GM12878 (cell line): ENCODE results near the gene POLRMT. TPM values are rescaled to one million over a fixed set of nuclear protein-coding genes. Genes with fewer than 3 reads are reported as not detected.

Source experiments
- ATAC-seq: fragments of 200-7000 bp; cut with Tn5 transposase; 3 replicates; pipeline ENCODE4 v1.9.1; 2020; ENCODE audit warnings: mild to moderate bottlenecking, moderate library complexity
- BruUV-seq: library from RNA; stranded (reverse); fragments of 400-500 nt; replicated peaks from 2 replicates; lab custom pipeline; 2021; lab: Mats Ljungman, UMichigan
- CTCF ChIA-PET: fragments of 300-600 bp; sonication (Branson Sonifier 250); formaldehyde crosslinking; extraction: SDS; loops from one replicate; lab custom pipeline; 2021; ENCODE audit warnings: inconsistent platforms; lab: Yijun Ruan, JAX
- POLR2A ChIA-PET: fragments of 350-600 bp; formaldehyde crosslinking; extraction: SDS; loops from one replicate; lab custom pipeline; 2021; ENCODE audit warnings: inconsistent platforms; lab: Charles Lee
- RAD21 ChIA-PET: fragments of 300-600 bp; sonication (Branson Sonifier 250); formaldehyde crosslinking; loops from one replicate; lab custom pipeline; 2023; ENCODE audit warnings: antibody characterized with exemption; ENCODE audit not compliant: unreplicated experiment; lab: Charles Lee
- SMC1A ChIA-PET: fragments of 300-600 bp; sonication (Branson Sonifier 250); formaldehyde crosslinking; loops from one replicate; lab custom pipeline; 2023; ENCODE audit not compliant: unreplicated experiment, uncharacterized antibody; lab: Charles Lee
- DNase-seq: peaks from one replicate; pipeline ENCODE4 v3.0.0-alpha.2; 2011; ENCODE audit warnings: low read depth, low spot score
- FAIRE-seq: peaks from 3 replicates; lab custom pipeline; 2011; peaks lifted over from hg19 to GRCh38; lab: Jason Lieb, UNC
- H2AFZ ChIP-seq: 2 replicates; pipeline ENCODE4 v1.6.0; 2011; ENCODE audit warnings: low read depth, low read length, control low read depth; ENCODE audit not compliant: control insufficient read depth
- H3K27ac ChIP-seq: 2 replicates; pipeline ENCODE4 v1.5.1; 2011; ENCODE audit warnings: control low read depth; ENCODE audit not compliant: control insufficient read depth, insufficient read depth
- H3K27me3 ChIP-seq, 2 experiments: replicated peaks in 1 of 2; 2 replicates each; pipeline versions ENCODE4 v1.6.0 to v1.6.1; 2011; ENCODE audit warnings: low read length in 1 of 2; ENCODE audit not compliant: control insufficient read depth in 2 of 2, insufficient read depth in 2 of 2
- H3K36me3 ChIP-seq, 2 experiments: 2 replicates each; pipeline ENCODE4 v1.5.1; 2011; ENCODE audit warnings: low read length in 1 of 2; ENCODE audit not compliant: control insufficient read depth in 2 of 2, insufficient read depth in 2 of 2
- H3K4me1 ChIP-seq: 2 replicates; pipeline ENCODE4 v1.6.1; 2011; ENCODE audit warnings: mild to moderate bottlenecking, low read length, moderate library complexity, mixed read lengths; ENCODE audit not compliant: control insufficient read depth, insufficient read depth
- H3K4me2 ChIP-seq: 2 replicates; pipeline ENCODE4 v1.6.0; 2011; ENCODE audit warnings: control low read depth; ENCODE audit not compliant: control insufficient read depth, insufficient read depth
- H3K4me3 ChIP-seq: fragments of 200-600 bp; sonication (generic); 2 replicates; pipeline ENCODE4 v1.5.1; 2016
- H3K79me2 ChIP-seq: 2 replicates; pipeline ENCODE4 v1.6.0; 2011; ENCODE audit warnings: low read length; ENCODE audit not compliant: control insufficient read depth, insufficient read depth
- H3K9ac ChIP-seq: 2 replicates; pipeline ENCODE4 v1.8.0; 2011; ENCODE audit warnings: low read length, control low read depth, mixed read lengths; ENCODE audit not compliant: control insufficient read depth, insufficient read depth
- H3K9me3 ChIP-seq: replicated peaks from 3 replicates; pipeline ENCODE4 v1.5.1; 2011; ENCODE audit warnings: mild to moderate bottlenecking, low read length; ENCODE audit not compliant: control insufficient read depth, insufficient read depth
- H4K20me1 ChIP-seq: 2 replicates; pipeline ENCODE4 v1.6.0; 2011; ENCODE audit not compliant: control insufficient read depth, insufficient read depth
- FOXM1 ChIP-seq: IDR thresholded peaks from 2 replicates; pipeline ENCODE4 v1.6.1; 2012; ENCODE audit warnings: low read depth, mild to moderate bottlenecking, inconsistent platforms, low read length, moderate library complexity
- RFX5 ChIP-seq: IDR thresholded peaks from 2 replicates; pipeline ENCODE4 v1.6.1; 2011; ENCODE audit warnings: low read depth, low read length, improper control_type of control experiment
- RUNX3 ChIP-seq: IDR thresholded peaks from 2 replicates; pipeline ENCODE4 v1.6.1; 2012; ENCODE audit warnings: low read length, inconsistent platforms
- SKIL ChIP-seq: fragments of 450-650 bp; IDR thresholded peaks from 2 replicates; pipeline ENCODE4 v1.6.1; 2017; ENCODE audit warnings: mild to moderate bottlenecking, low read depth, inconsistent platforms; ENCODE audit not compliant: poor library complexity, severe bottlenecking
- WGBS: methylation state at CpG from one replicate; pipeline ENCODE4 v1.1.6; 2016; ENCODE audit warnings: low lambda C conversion rate; ENCODE audit not compliant: insufficient replicate concordance, insufficient coverage; ENCODE audit errors: missing lambda C conversion rate; 5-methylcytosine and 5-hydroxymethylcytosine counted together
- in situ Hi-C: fragments of 300-500 bp; cut with MboI; formaldehyde crosslinking; loops from 9 replicates; pipeline ENCODE4 v1.14.3; 2018; ENCODE audit warnings: mixed read lengths
- intact Hi-C: fragments of 100-400 bp; cut with micrococcal nuclease; formaldehyde crosslinking; loops from one replicate; pipeline ENCODE4 v1.14.2; 2022; ENCODE audit not compliant: unreplicated experiment
- polyA plus RNA-seq, 11 experiments: library from polyadenylated mRNA; depleted of rRNA in 4 of 11; unstranded in 6 of 11; stranded (reverse) in 5 of 11; fragments of >200 nt; fragmentation: Nextera tagmentation in 4 of 11; fragmentation: Illumina TruSeq in 1 of 11; extraction: Ambion mirVana in 4 of 11; extraction: Trizol in 1 of 11; gene quantifications; 1 replicate in 1 of 11; 2 replicates in 10 of 11; pipeline versions ENCODE4 v1.2.1 to v1.2.3, GENCODE V29; 2011 to 2016; ENCODE audit warnings: inconsistent platforms in 2 of 11, missing spikeins in 2 of 11, low read depth in 1 of 11
- total RNA-seq, 4 experiments: library from RNA; depleted of rRNA in 3 of 4; stranded (reverse); fragments of >200 nt in 3 of 4; fragmentation: Illumina TruSeq in 1 of 4; extraction: Trizol in 1 of 4; gene quantifications; 2 replicates each; pipeline versions ENCODE4 v1.2.1 to v1.2.3, GENCODE V29; 2013 to 2021
- TF ChIP-seq, protein P1 (sequence below): IDR thresholded peaks from 2 replicates; pipeline ENCODE4 v1.6.1; 2012; ENCODE audit warnings: mild to moderate bottlenecking, low read depth, low read length

POLRMT gene
- total and polyA plus RNA-seq, 10 of the 15 experiments (the other 5 are each of a cell fraction or from before 2014, with no cell fraction given), result 9.9 to 57.6 (median 34.6) TPM

GRCh38 chr19:652467-653389, 19.4 kb upstream of the POLRMT start:
- ChIA-PET CTCF (no interaction called here), RAD21 (no interaction called here), POLR2A (no interaction called here), SMC1A (no interaction called here)
- Histone ChIP-seq H2AFZ (no peak overlapping the region), H3K27me3 (no peaks in the 10 kb centered on the region), H3K79me2 (peaks cover 47% of the 10 kb centered on the region), H3K27ac (no peak overlapping the region), H3K4me3 (no peak overlapping the region), H3K4me2 (no peak overlapping the region), H3K9me3 (no peaks in the 10 kb centered on the region), H3K9ac (no peak overlapping the region), H3K4me1 (no peaks in the 10 kb centered on the region), H4K20me1 (peaks cover 8% of the 10 kb centered on the region), H3K36me3 (peaks cover 14 to 54% of the 10 kb centered on the region in 2 experiments)
- intact Hi-C loops, result no loop called here
- in situ Hi-C loops, result no loop called here
- FAIRE-seq (no peak), DNase-seq (no peak), ATAC-seq (no peak)
- TF ChIP-seq RUNX3, result no peak
- WGBS, result 93% methylated on average over 39 of the region's 54 CpGs
- BruUV-seq, result no TSS peak

GRCh38 chr19:651991-652390, 18.7 kb upstream of the POLRMT start:
- no peak overlapping the region for H3K4me3 ChIP-seq
- SMC1A ChIA-PET, result no interaction called here
- TF ChIP-seq, protein P1, sequence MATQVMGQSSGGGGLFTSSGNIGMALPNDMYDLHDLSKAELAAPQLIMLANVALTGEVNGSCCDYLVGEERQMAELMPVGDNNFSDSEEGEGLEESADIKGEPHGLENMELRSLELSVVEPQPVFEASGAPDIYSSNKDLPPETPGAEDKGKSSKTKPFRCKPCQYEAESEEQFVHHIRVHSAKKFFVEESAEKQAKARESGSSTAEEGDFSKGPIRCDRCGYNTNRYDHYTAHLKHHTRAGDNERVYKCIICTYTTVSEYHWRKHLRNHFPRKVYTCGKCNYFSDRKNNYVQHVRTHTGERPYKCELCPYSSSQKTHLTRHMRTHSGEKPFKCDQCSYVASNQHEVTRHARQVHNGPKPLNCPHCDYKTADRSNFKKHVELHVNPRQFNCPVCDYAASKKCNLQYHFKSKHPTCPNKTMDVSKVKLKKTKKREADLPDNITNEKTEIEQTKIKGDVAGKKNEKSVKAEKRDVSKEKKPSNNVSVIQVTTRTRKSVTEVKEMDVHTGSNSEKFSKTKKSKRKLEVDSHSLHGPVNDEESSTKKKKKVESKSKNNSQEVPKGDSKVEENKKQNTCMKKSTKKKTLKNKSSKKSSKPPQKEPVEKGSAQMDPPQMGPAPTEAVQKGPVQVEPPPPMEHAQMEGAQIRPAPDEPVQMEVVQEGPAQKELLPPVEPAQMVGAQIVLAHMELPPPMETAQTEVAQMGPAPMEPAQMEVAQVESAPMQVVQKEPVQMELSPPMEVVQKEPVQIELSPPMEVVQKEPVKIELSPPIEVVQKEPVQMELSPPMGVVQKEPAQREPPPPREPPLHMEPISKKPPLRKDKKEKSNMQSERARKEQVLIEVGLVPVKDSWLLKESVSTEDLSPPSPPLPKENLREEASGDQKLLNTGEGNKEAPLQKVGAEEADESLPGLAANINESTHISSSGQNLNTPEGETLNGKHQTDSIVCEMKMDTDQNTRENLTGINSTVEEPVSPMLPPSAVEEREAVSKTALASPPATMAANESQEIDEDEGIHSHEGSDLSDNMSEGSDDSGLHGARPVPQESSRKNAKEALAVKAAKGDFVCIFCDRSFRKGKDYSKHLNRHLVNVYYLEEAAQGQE, result no peak
- TF ChIP-seq FOXM1, result no peak
- no peak for TF ChIP-seq SKIL
- no peak for TF ChIP-seq RFX5
- POLR2A ChIA-PET, result no interaction called here
- RAD21 ChIA-PET, result no interaction called here
- in situ Hi-C loops, result no loop called here
- ATAC-seq (no peak), DNase-seq (no peak), FAIRE-seq (no peak)
- intact Hi-C loops, result no loop called here
- CTCF ChIA-PET, result no interaction called here
- peaks cover 40% of the 10 kb centered on the region for H3K79me2 ChIP-seq
- no peak overlapping the region for H2AFZ ChIP-seq
- peaks cover 8% of the 10 kb centered on the region for H4K20me1 ChIP-seq
- H3K4me2 ChIP-seq, result no peak overlapping the region
- WGBS, result 92% methylated on average over 21 of the region's 24 CpGs
- H3K9ac ChIP-seq, result no peak overlapping the region
- peaks cover 14 to 50% of the 10 kb centered on the region in 2 experiments for H3K36me3 ChIP-seq
- H3K9me3 ChIP-seq, result no peaks in the 10 kb centered on the region
- H3K27ac ChIP-seq, result no peak overlapping the region
- no peaks in the 10 kb centered on the region for H3K27me3 ChIP-seq
- BruUV-seq, result no TSS peak
- H3K4me1 ChIP-seq, result no peaks in the 10 kb centered on the region
